HepG2 (cell line): ENCODE measurements around the gene DHX57. TPM values are rescaled to one million over a fixed set of nuclear protein-coding genes. Genes with fewer than 3 reads are reported as not detected.

Experiments used
- AKNA ChIP-seq: sonication (generic); formaldehyde crosslinking; IDR thresholded peaks from 2 replicates; pipeline ENCODE4 v1.4.0; 2020; ENCODE audit warnings: missing genetic modification reagents, borderline replicate concordance
- ARHGAP35 ChIP-seq: sonication (generic); formaldehyde crosslinking; IDR thresholded peaks from 2 replicates; pipeline ENCODE4 v1.9.0; 2022; ENCODE audit warnings: mild to moderate bottlenecking, inconsistent platforms, moderate library complexity, missing genetic modification reagents, borderline replicate concordance
- ATF4 ChIP-seq, 2 experiments: fragments of 450-650 bp in 1 of 2; sonication (generic) in 1 of 2; formaldehyde crosslinking; IDR thresholded peaks; 2 replicates each; pipeline versions ENCODE4 v1.5.0 to v1.8.0; 2020 to 2022; ENCODE audit warnings: mild to moderate bottlenecking in 1 of 2, missing genetic modification reagents in 1 of 2
- BHLHE40 ChIP-seq: IDR thresholded peaks from 2 replicates; pipeline ENCODE4 v1.6.1; 2011; ENCODE audit warnings: low read length, improper control_type of control experiment
- CEBPG ChIP-seq: IDR thresholded peaks from 2 replicates; pipeline ENCODE4 v1.6.1; 2016
- CREM ChIP-seq, 2 experiments: sonication (generic) in 1 of 2; formaldehyde crosslinking in 1 of 2; IDR thresholded peaks; 2 replicates each; pipeline versions ENCODE4 v1.4.0 to v1.6.1; 2016 to 2020; ENCODE audit warnings: antibody characterized with exemption in 1 of 2, mild to moderate bottlenecking in 1 of 2, missing genetic modification reagents in 1 of 2
- GTF2F1 ChIP-seq: fragments of 150-350 bp; IDR thresholded peaks from 2 replicates; pipeline ENCODE4 v1.6.1; 2014; ENCODE audit warnings: low read length
- HNRNPL ChIP-seq: fragments of 200-400 bp; formaldehyde crosslinking; IDR thresholded peaks from 2 replicates; pipeline ENCODE4 v1.6.1; 2017; ENCODE audit warnings: mild to moderate bottlenecking, low read depth, low read length
- KAT2B ChIP-seq: fragments of 150-350 bp; IDR thresholded peaks from 2 replicates; pipeline ENCODE4 v1.6.1; 2014; ENCODE audit warnings: low read depth, low read length, borderline replicate concordance
- MIXL1 ChIP-seq: IDR thresholded peaks from 2 replicates; pipeline ENCODE4 v1.6.1; 2016
- PCBP2 ChIP-seq: fragments of 200-400 bp; formaldehyde crosslinking; optimal IDR thresholded peaks from 2 replicates; pipeline ENCODE3; 2018; ENCODE audit warnings: low read length, low read depth; ENCODE audit not compliant: poor library complexity, severe bottlenecking
- RAD21 ChIP-seq: fragments of 450-650 bp; formaldehyde crosslinking; IDR thresholded peaks from 2 replicates; pipeline ENCODE4 v1.5.0; 2020; ENCODE audit warnings: mild to moderate bottlenecking
- SALL1 ChIP-seq: sonication (generic); formaldehyde crosslinking; IDR thresholded peaks from 2 replicates; pipeline ENCODE4 v1.8.0; 2022; ENCODE audit warnings: mild to moderate bottlenecking, missing genetic modification reagents
- SMYD3 ChIP-seq: sonication (generic); formaldehyde crosslinking; IDR thresholded peaks from 2 replicates; pipeline ENCODE4 v1.8.1; 2023; ENCODE audit warnings: mild to moderate bottlenecking, missing genetic modification reagents
- TRAFD1 ChIP-seq: sonication (generic); formaldehyde crosslinking; IDR thresholded peaks from 2 replicates; pipeline ENCODE4 v1.5.1; 2020; ENCODE audit warnings: missing genetic modification reagents, mild to moderate bottlenecking, borderline replicate concordance
- ZKSCAN1 ChIP-seq: fragments of 150-350 bp; IDR thresholded peaks from 2 replicates; pipeline ENCODE4 v1.6.1; 2014; ENCODE audit warnings: low read length
- ZNF264 ChIP-seq: sonication (generic); formaldehyde crosslinking; IDR thresholded peaks from 2 replicates; pipeline ENCODE4 v1.4.0; 2020; ENCODE audit warnings: missing genetic modification reagents
- ZNF317 ChIP-seq: sonication (generic); formaldehyde crosslinking; IDR thresholded peaks from 2 replicates; pipeline ENCODE4 v1.5.0; 2020; ENCODE audit warnings: mild to moderate bottlenecking, missing genetic modification reagents
- ZNF329 ChIP-seq: sonication (generic); formaldehyde crosslinking; IDR thresholded peaks from 2 replicates; pipeline ENCODE4 v1.9.0; 2021; ENCODE audit warnings: low read depth, mild to moderate bottlenecking, missing genetic modification reagents
- ZNF460 ChIP-seq: sonication (generic); formaldehyde crosslinking; IDR thresholded peaks from 2 replicates; pipeline ENCODE4 v1.5.1; 2020; ENCODE audit warnings: missing genetic modification reagents, mild to moderate bottlenecking, borderline replicate concordance
- ZNF564 ChIP-seq: sonication (generic); formaldehyde crosslinking; IDR thresholded peaks from 2 replicates; pipeline ENCODE4 v1.8.1; 2023; ENCODE audit warnings: mild to moderate bottlenecking, missing genetic modification reagents
- ZNF597 ChIP-seq: sonication (generic); formaldehyde crosslinking; IDR thresholded peaks from 2 replicates; pipeline ENCODE4 v1.5.0; 2020; ENCODE audit warnings: missing genetic modification reagents
- ZSCAN25 ChIP-seq: sonication (generic); formaldehyde crosslinking; IDR thresholded peaks from 2 replicates; pipeline ENCODE4 v1.8.0; 2022; ENCODE audit warnings: mild to moderate bottlenecking, missing genetic modification reagents
- ZSCAN30 ChIP-seq: sonication (generic); formaldehyde crosslinking; IDR thresholded peaks from 2 replicates; pipeline ENCODE4 v1.5.0; 2020; ENCODE audit warnings: mild to moderate bottlenecking, missing genetic modification reagents
- polyA plus RNA-seq, 8 experiments: library from polyadenylated mRNA; depleted of rRNA in 3 of 8; stranded (reverse) in 7 of 8; unstranded in 1 of 8; fragments of >200 nt; fragmentation: Illumina TruSeq in 4 of 8; extraction: Trizol in 4 of 8; gene quantifications; 2 replicates each; pipeline versions ENCODE4 v1.2.1 to v1.2.3, GENCODE V29; 2011 to 2016; ENCODE audit warnings: low read depth in 4 of 8, missing spikeins in 1 of 8, mixed read lengths in 1 of 8; ENCODE audit not compliant: insufficient read depth in 1 of 8
- total RNA-seq, 5 experiments: library from RNA; depleted of rRNA; stranded (reverse); fragments of >200 nt; fragmentation: Illumina TruSeq; extraction: Trizol; gene quantifications; 2 replicates each; pipeline ENCODE4 v1.2.3, GENCODE V29; 2016; ENCODE audit warnings: low read depth in 1 of 5

The DHX57 gene
- total and polyA plus RNA-seq, 2 of the 13 experiments (the other 11 are each of a cell fraction or from before 2014, with no cell fraction given), result 9.2 to 24.2 TPM

GRCh38 chr2:38922389-38922788, 46.7 kb upstream of the DHX57 start (continued):
- TF ChIP-seq KAT2B (no peak), ATF4 (CRISPR knock-in tag; IDR thresholded peaks at IDR 0.05) (peak in 1 of 2 experiments; percentile 63; a peak in 2 of 4 replicates), MIXL1 (CRISPR knock-in tag) (no peak), TRAFD1 (CRISPR knock-in tag) (no peak), GTF2F1 (no peak), ZNF460 (CRISPR knock-in tag) (no peak), SALL1 (no peak), BHLHE40 (no peak), ZSCAN25 (CRISPR knock-in tag) (no peak), CREM (IDR thresholded peaks at IDR 0.05) (peak; percentile 52; the same call in 1 of the 2 replicates), CREM (CRISPR knock-in tag; IDR thresholded peaks at IDR 0.05) (no peak), ZNF264 (no peak), CEBPG (CRISPR knock-in tag) (peak; percentile 28; the same call in 1 of the 2 replicates), ZSCAN30 (CRISPR knock-in tag) (no peak), AKNA (no peak), ZNF329 (CRISPR knock-in tag) (no peak), ZNF317 (no peak), ZKSCAN1 (no peak), ZNF597 (CRISPR knock-in tag) (no peak), HNRNPL (no peak), SMYD3 (CRISPR knock-in tag) (no peak), ARHGAP35 (CRISPR knock-in tag) (no peak), ZNF564 (no peak), PCBP2 (no peak), RAD21 (CRISPR knock-in tag) (no peak)
